ENCODE results near the gene EIF6. TPM values are rescaled to one million over a fixed set of nuclear protein-coding genes. Genes with fewer than 3 reads are reported as not detected.

The EIF6 gene
- total and polyA plus RNA-seq, 2 of the 8 experiments (the other 6 are each of a cell fraction or from before 2014, with no cell fraction given): 184 to 319 TPM

GRCh38 chr20:35297740-35298139 is 13.2 kb upstream of the EIF6 start:
- no peak overlapping the region for H4K5ac ChIP-seq (ENCODE audit: insufficient read length, low read depth, low read length)
- ChIA-PET POLR2A (ENCODE audit: partially characterized antibody) (interaction anchor here (1.0 kb wide), 1 partner anchor 11 kb away, joined by 3 read pairs; no protein-coding TSS in a partner anchor), CTCF (ENCODE audit: partially characterized antibody) (interaction anchor here (1.3 to 13.8 kb wide), 5 partner anchors 9 to 148 kb away, joined by 3 to 130 read pairs (median 4); partner anchors contain the start of genes EIF6 and MMP24OS)
- TF ChIP-seq RXRA (IDR thresholded peaks at IDR 0.05; ENCODE audit: insufficient read depth, low read depth, low read length) (no peak), CREB1 (IDR thresholded peaks at IDR 0.05) (no peak), ASH2L (IDR thresholded peaks at IDR 0.05; ENCODE audit: low read length) (no peak), BRCA1 (IDR thresholded peaks at IDR 0.05; ENCODE audit: low read depth, low read length) (no peak), KDM5A (IDR thresholded peaks at IDR 0.05; ENCODE audit: low read length) (no peak), PHF8 (conservative IDR thresholded peaks at IDR 0.05; ENCODE audit: low read depth, low read length) (no peak), ZNF274 (IDR thresholded peaks at IDR 0.05; ENCODE audit: borderline replicate concordance, extremely low read depth, low read length) (no peak), TAF7 (optimal IDR thresholded peaks at IDR 0.05; ENCODE audit: borderline replicate concordance, low read depth, low read length) (no peak), HDAC6 (IDR thresholded peaks at IDR 0.05; ENCODE audit: low read depth, low read length) (no peak), GABPA (IDR thresholded peaks at IDR 0.05; ENCODE audit: borderline replicate concordance, insufficient read depth, low read length) (no peak), CHD1 (IDR thresholded peaks at IDR 0.05; ENCODE audit: low read depth, low read length) (no peak)
- TF ChIP-seq, protein P1, sequence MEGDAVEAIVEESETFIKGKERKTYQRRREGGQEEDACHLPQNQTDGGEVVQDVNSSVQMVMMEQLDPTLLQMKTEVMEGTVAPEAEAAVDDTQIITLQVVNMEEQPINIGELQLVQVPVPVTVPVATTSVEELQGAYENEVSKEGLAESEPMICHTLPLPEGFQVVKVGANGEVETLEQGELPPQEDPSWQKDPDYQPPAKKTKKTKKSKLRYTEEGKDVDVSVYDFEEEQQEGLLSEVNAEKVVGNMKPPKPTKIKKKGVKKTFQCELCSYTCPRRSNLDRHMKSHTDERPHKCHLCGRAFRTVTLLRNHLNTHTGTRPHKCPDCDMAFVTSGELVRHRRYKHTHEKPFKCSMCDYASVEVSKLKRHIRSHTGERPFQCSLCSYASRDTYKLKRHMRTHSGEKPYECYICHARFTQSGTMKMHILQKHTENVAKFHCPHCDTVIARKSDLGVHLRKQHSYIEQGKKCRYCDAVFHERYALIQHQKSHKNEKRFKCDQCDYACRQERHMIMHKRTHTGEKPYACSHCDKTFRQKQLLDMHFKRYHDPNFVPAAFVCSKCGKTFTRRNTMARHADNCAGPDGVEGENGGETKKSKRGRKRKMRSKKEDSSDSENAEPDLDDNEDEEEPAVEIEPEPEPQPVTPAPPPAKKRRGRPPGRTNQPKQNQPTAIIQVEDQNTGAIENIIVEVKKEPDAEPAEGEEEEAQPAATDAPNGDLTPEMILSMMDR (IDR thresholded peaks at IDR 0.05; ENCODE audit: control extremely low read depth in 1 of 3, insufficient read depth in 1 of 3, low read depth in 1 of 3, low read length in 3 of 3): no peak
- H3K23ac ChIP-seq (ENCODE audit: insufficient read length): no peak overlapping the region
- H2BK20ac ChIP-seq (ENCODE audit: low read length): no peak overlapping the region
- DNase-seq (ENCODE audit: low read depth in 1 of 2, low spot score in 2 of 2): no peak
- no peak overlapping the region for H2AK5ac ChIP-seq (ENCODE audit: low read depth, low read length)
- no peaks in the 10 kb centered on the region for H3K27me3 ChIP-seq (replicated peaks in 1 of 4; ENCODE audit: control insufficient read depth in 3 of 4, extremely low read depth in 1 of 4, insufficient read depth in 3 of 4, low read length in 3 of 4)
- H2BK15ac ChIP-seq (ENCODE audit: low read length): no peak overlapping the region
- H3K4me2 ChIP-seq (ENCODE audit: insufficient read depth in 1 of 2, low read depth in 2 of 2, low read length in 2 of 2): no peak overlapping the region
- no peak overlapping the region for H2BK120ac ChIP-seq (replicated peaks; ENCODE audit: low read depth, low read length)
- no peak overlapping the region for H3K18ac ChIP-seq (ENCODE audit: extremely low read depth, low read length)
- H3K27ac ChIP-seq (ENCODE audit: low read depth, low read length): no peak overlapping the region
- no peak overlapping the region for H4K91ac ChIP-seq (replicated peaks; ENCODE audit: insufficient read length, low read length)
- H4K20me1 ChIP-seq (replicated peaks in 1 of 2; ENCODE audit: control insufficient read depth in 1 of 2, insufficient read depth in 2 of 2, low read length in 2 of 2): no peaks in the 10 kb centered on the region
- WGBS, 2 experiments (ENCODE audit: extremely low coverage in 1 of 2, insufficient coverage in 1 of 2, insufficient read length in 1 of 2, insufficient replicate concordance in 2 of 2, low coverage in 1 of 2, low lambda C conversion rate in 2 of 2, missing lambda C conversion rate in 1 of 2): 90% methylated on average over 12 of the region's 14 CpGs; no CpG with 5 or more reads in 1 of the 2 experiments
- no peak overlapping the region for H2BK5ac ChIP-seq (ENCODE audit: low read depth, low read length)
- no peaks in the 10 kb centered on the region for H3K36me3 ChIP-seq (ENCODE audit: control insufficient read depth in 2 of 4, insufficient read depth in 4 of 4, low read length in 3 of 4)
- no peak overlapping the region for H2BK12ac ChIP-seq (ENCODE audit: low read depth, low read length)
- H3K79me2 ChIP-seq (ENCODE audit: control insufficient read depth in 1 of 2, insufficient read depth in 2 of 2, low read length in 2 of 2): no peaks in the 10 kb centered on the region
- H3K4me1 ChIP-seq (replicated peaks in 1 of 4; ENCODE audit: control insufficient read depth in 3 of 4, insufficient read depth in 4 of 4, low read length in 3 of 4): no peaks in the 10 kb centered on the region; a peak in 2 of 7 replicates
- no peak overlapping the region for H2AFZ ChIP-seq (ENCODE audit: low read length)
- H3K79me1 ChIP-seq (ENCODE audit: low read depth, low read length): no peaks in the 10 kb centered on the region
- peak overlapping the region; percentile 72; the same call in 1 of the 2 replicates for H4K8ac ChIP-seq (ENCODE audit: extremely low read depth, insufficient read depth, low read length)
- H3K14ac ChIP-seq (ENCODE audit: insufficient read length): no peak overlapping the region
- H3K23me2 ChIP-seq (ENCODE audit: low read depth, low read length): no peaks in the 10 kb centered on the region
- no peak overlapping the region for H3K4me3 ChIP-seq (ENCODE audit: extremely low read depth in 1 of 4, insufficient read depth in 2 of 4, low read depth in 3 of 4, low read length in 4 of 4)
- no peaks in the 10 kb centered on the region for H3K9me3 ChIP-seq (ENCODE audit: insufficient read depth in 2 of 2, low read depth in 1 of 2, low read length in 1 of 2)
- no peak overlapping the region for H3K9ac ChIP-seq (replicated peaks in 1 of 4; ENCODE audit: extremely low read depth in 1 of 4, low read depth in 3 of 4, low read length in 3 of 4)
- FAIRE-seq: no peak
- no peak overlapping the region for H3K56ac ChIP-seq (replicated peaks; ENCODE audit: insufficient read length, low read depth, low read length)
- no peak overlapping the region for H3K4ac ChIP-seq (replicated peaks; ENCODE audit: insufficient read length, low read depth, low read length)

Measured in H1 (cell line).